Hepatocyte (in vitro differentiated cells): ENCODE data around the gene SNHG17.

ENCODE experiments used
- EZH2 ChIP-seq: fragments of 200-600 bp; sonication (generic); IDR thresholded peaks from 2 replicates; pipeline ENCODE4 v1.6.1; 2016; ENCODE audit warnings: antibody characterized with exemption, mild to moderate bottlenecking, borderline replicate concordance
- EZH2phosphoT487 ChIP-seq: fragments of 200-600 bp; sonication (generic); IDR thresholded peaks from one replicate; pipeline ENCODE4 v1.6.1; 2018; ENCODE audit warnings: antibody characterized with exemption, mild to moderate bottlenecking, low read depth, moderate library complexity; ENCODE audit not compliant: unreplicated experiment, severe bottlenecking
- TF ChIP-seq, protein P1 (sequence below): fragments of 200-600 bp; sonication (generic); IDR thresholded peaks from 2 replicates; pipeline ENCODE4 v1.5.1; 2016; ENCODE audit warnings: antibody characterized with exemption, mild to moderate bottlenecking; ENCODE audit not compliant: poor library complexity

DNA sequence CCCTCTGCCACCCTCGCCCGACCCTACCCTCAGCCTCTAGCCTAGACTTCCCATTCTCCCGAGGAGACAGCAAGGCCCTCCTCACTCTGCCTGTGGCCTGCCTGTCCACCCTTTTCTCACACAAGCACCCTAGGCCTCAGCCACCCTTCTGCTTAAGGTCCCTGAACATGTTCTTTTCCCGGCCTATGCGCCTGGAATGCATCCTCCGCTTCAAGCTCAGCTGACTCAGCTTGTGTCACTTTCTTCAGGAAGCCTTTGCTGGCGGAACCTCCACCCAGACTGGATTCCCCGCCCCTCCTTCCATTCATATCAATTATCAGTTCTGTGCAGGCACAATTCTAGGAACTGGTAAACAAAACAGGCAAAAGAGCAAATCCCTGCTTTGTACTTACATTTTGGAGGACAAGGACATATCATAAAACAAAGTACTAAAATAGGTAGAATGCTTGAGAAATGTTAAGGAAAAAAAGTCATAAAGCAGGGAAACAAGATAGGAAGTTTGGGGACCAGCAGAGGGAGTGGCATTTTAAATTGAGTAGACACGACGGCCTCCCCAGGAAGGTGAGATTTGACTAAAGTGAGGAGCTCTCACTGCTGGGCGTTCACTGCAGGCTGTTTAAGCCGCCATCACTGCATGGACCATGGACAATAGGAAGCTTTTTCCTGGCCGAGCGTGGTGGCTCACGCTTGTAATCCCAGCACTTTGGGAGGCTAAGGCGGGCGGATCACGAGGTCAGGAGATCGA, 17.9 kb upstream of the SNHG17 start:
- TF ChIP-seq, protein P1, sequence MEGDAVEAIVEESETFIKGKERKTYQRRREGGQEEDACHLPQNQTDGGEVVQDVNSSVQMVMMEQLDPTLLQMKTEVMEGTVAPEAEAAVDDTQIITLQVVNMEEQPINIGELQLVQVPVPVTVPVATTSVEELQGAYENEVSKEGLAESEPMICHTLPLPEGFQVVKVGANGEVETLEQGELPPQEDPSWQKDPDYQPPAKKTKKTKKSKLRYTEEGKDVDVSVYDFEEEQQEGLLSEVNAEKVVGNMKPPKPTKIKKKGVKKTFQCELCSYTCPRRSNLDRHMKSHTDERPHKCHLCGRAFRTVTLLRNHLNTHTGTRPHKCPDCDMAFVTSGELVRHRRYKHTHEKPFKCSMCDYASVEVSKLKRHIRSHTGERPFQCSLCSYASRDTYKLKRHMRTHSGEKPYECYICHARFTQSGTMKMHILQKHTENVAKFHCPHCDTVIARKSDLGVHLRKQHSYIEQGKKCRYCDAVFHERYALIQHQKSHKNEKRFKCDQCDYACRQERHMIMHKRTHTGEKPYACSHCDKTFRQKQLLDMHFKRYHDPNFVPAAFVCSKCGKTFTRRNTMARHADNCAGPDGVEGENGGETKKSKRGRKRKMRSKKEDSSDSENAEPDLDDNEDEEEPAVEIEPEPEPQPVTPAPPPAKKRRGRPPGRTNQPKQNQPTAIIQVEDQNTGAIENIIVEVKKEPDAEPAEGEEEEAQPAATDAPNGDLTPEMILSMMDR: no peak
- TF ChIP-seq EZH2: no peak
- TF ChIP-seq EZH2phosphoT487: no peak
